Muscle of arm (tissue), 12 donors: Measurements from ENCODE around the gene NFIC. TPM values are rescaled to one million over a fixed set of nuclear protein-coding genes. Genes with fewer than 3 reads are reported as not detected.
"Not testable (repeated sequence)": the region's sequence is repeated elsewhere in the genome, so short reads cannot be mapped to it uniquely, and the experiment has no call there.

ENCODE experiments used
- DNase-seq: peaks from one replicate; pipeline ENCODE4 v3.0.0-alpha.2; 2013
- polyA plus RNA-seq, 12 donors: library from polyadenylated mRNA; unstranded; fragments of 120-200 nt; gene quantifications; one replicate each; pipeline ENCODE4 v1.2.1, GENCODE V29; 2013; ENCODE audit not compliant: insufficient read length in 12 of 12

NFIC gene
- polyA plus RNA-seq, 12 donors, result 30.9 to 375 (median 38.9) TPM

DNA sequence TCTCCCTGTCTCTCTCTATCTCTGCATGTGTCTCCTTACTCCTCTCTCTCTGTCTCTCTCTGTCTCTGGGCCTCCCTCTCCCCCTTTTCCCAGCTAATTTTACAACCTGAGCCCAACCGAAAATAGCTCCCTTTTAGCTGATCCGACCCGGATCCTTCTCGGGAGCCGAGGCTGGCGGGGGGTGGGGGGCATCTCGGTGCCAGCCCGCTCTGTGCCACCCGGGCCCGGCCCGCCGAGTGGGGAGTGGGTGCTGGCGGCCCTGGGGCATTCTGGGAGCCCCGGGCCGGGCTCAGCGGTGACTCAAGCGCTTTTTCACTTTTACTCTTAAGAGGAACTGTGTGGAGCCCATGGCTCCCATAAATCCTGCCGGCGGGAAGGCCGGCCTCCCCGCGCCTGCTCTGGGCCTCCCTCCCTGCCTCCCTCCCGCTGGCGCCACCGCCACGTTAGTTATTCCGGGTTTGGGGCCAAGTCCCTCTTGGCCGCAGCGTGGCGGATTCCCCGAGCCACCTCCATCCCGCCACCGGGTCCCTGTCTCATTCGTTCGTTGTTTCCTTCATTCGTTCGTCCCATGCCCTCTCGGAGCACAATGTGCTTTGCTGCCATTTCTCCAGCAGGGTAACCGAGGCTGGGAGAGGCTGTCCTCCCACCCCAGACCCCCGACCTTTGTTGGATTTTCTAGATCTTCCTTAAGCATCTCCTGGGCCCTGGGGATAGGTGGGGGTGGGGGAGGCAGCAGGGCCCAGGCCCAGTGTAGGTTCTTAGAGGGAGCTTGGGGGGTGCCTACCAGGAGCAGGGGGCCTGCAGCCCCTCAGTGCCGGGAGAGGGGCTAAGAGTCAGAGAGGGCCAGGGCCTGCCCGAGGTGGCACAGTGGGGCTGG is 3.2 kb downstream of the NFIC start:
- no peak for DNase-seq

GRCh38 chr19:3370214-3370720 is 3.9 kb downstream of the NFIC start:
- no peak for DNase-seq

DNA sequence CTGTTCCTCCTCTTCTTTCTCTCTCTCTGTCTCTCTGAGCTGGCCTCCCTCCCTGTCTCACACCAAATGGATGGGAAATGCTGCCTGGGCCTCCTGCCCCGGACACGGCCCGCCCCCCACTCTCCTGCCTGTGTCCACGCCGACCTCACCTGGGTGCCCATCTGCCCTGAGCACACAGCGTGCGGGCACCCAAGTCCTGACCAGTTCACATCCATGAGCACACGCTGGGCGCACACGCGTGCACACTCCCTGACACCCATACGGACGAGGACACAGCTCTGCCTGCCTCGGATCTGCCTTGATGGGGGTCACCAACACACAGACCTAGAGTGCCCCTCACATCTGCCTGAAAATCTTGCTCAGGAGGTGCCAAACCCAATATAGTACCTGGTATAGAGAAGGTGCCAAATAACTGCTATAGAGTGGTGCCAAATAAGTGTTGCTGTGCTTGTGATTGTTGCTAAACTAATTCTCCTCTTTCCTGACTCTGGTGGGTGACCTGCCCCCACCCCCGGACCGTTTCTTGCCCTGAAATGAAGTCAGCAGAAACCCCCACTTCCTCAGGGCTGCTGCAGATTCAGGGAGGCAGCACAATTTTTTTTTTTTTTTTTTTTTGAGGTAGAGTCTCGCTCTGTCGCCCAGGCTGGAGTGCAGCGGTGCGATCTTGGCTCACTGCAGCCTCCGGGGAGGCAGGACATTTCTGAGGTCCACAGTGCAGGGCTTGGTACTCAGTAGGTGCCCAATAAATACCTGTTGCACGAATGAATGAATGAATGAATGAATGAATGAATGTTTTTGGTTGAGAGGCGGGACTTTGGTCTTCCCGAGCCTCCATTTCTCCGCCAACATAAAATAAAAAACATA is 4.6 kb downstream of the NFIC start:
- DNase-seq, result no peak

DNA sequence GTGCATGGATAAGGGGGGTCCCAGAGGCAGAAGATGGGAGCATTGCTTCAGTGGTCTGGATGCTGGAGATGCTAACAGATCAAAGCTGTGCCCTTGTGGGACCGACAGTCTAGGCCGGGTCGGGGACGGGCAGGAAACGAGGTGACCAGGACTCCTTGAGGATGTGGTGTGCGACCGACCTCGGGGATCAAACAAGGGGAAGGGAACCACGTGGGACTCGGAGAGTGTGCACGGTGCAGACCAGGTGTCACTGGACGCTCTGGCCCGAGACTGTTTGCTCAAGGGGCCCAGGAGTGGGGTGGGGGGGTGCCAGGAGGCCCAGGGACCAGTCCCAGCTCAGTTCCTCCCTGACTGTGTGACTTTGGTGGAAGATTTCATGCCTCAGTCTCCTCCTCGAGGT is 6.0 kb downstream of the NFIC start:
- no peak for DNase-seq

DNA sequence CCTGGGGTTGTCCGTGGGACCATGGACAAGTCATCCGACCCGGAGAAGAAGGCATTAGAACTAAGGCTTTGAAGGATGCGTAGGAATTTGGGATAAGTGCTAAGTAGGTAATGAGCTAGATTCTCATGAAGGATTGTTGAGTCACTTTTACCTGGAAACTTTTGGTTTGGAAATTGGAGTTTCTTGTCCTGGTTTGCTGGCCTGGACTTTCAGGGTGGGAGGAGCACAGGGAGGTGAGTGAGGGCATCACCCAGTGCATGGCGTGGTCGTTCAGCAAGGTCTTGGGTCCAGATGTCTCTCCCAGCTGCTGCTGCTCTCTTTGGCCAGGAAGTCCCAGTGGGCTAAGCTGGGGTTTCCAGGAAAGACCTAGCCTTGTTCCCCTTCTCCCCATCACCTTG is 7.6 kb downstream of the NFIC start:
- no peak for DNase-seq

DNA sequence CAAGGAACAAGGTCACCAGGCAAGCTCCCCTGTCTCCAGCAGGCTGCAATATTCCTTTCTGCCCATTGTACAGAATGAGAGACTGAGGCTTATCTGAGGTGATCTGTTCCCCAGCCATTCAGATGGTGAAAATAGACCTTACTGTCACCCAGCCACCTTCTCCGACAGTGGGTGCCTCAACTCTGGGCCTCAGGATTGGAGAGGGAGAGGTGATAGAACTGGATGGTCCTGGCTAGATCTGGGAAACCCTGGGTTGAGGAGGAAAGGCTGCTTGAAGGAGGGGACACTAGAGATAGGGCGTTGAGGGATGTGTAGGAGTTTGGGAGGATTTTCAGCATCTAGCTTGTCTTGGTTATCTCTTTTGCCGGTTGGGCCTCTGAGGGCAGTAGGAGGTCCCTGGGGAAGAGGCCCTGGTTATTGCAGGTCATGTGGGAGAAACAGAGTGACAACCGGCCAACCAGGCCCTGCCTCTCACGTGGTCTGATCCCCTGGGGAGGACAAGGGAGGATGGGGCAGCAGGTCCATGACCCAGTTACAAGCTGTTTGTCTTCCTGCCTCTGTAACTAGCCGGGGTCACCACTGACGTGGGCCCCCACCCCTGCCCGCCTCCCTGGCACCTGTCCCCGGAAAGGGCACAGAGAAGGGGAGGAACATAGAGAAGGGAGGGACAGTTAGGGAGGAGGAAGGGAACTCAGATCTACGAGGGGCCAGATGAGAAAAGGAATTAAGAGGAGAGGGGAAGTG is 8.2 kb downstream of the NFIC start:
- no peak for DNase-seq

DNA sequence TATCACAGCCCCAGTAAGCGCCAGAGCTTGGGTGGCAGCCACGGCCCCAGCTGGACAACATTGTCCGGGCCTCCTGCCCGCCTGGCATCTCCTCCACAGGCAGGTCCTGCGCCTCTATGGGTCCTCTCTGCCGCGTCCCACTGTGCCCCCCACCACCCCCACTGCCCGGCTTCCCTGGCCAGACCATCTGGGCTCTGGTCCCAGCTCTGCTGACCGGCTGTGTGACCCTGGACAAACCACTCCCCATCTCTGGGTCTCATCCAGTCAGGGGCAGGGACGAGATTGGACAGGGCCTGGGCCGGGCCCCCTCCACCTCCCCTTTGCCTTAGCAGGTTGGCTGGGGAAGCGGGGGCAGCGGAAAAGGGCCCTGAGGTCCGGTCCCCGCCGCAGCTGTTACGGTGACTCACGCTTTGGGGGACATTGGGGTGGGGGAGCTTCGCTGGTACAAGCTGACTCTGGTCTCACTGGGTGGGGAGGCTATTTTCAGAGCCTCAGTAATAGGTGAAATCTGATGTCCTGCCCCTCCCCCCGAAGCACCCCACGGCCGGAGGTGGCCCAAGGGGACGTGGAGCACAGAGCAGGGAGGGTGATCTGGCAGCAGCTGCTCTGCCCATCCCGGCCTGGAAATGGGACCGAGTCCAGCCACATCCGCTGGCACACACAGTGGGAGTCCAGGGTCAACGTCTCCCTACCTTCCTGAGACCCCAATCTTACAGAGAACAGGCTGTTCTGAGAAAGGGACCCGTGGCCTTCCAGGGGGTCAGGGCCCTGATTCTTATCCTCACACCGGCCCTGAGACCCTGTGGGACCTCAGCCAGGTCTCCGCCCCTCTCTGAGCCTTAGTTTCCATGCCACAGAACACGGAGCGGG is 9.1 kb downstream of the NFIC start:
- DNase-seq, result peak; percentile 65

DNA sequence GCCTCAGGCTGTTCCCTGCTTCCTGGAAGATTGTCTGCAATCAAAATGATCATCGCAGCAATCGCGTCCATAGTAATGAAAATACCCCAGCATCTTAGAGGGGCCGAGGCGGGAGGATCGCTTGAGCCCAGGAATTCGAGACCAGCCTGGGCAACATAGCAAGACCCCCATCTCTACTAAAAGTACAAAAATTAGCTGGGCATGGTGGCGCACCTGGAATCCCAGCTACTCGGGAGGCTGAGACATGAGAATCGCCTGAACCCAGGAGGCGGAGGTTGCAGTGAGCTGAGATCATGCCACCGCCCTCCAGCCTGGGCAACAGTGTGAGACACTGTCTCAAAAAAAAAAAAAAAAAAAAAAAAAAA is 9.7 kb downstream of the NFIC start:
- DNase-seq, result not testable (repeated sequence)

DNA sequence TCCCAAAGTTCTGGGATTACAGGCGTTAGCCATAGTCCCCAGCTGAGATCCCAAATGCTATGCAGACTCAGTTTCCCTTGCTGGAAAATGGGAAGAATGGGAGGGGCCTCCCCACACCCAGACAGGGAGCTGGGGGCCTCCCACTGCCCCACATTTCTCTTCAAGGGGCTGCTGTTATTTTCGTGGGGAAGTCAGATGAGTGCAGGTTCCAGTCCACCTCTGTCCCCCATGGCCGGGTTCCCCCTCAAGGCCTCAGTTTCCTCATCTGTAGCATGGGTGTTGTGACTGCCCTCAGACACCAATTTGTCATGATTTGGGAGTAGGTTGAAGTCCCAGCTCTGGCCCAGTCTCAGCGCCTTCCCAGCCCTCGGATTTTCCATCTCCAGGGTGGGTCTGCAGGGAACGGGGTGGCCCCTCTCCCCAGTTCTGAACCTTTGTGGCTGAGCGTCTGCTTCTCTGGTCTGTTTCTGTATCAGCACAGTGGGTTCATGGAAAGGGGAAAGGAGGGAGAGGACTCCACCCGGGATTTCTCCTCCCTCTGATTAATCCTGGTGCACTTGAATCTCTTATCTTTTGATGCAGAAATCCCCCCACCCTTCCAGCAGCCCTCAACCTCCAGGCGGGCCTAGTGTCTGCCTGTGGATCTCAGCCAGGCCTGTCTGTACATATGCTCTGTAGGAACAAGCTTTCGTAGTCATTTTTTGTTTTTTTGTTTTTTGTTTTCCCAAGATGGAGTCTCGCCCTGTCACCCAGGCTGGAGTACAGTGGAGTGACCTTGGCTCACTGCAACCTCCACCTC is 12.2 kb downstream of the NFIC start:
- DNase-seq, result no peak

GRCh38 chr19:3380829-3381228 is 14.4 kb downstream of the NFIC start:
- DNase-seq, result no peak

DNA sequence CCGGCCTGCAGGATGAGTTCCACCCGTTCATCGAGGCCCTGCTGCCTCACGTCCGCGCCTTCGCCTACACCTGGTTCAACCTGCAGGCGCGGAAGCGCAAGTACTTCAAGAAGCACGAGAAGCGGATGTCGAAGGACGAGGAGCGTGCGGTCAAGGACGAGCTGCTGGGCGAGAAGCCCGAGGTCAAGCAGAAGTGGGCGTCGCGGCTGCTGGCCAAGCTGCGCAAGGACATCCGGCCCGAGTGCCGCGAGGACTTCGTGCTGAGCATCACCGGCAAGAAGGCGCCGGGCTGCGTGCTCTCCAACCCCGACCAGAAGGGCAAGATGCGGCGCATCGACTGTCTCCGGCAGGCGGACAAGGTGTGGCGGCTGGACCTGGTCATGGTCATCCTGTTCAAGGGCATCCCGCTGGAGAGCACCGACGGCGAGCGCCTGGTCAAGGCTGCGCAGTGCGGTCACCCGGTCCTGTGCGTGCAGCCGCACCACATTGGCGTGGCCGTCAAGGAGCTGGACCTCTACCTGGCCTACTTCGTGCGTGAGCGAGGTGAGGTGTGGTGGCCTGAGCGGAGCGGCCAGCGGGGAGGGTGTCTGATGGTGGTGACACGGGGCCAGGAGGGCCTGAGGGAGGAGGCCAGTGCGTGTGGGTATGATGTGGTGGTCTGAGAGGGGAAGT is 15.5 kb downstream of the NFIC start:
- no peak for DNase-seq

GRCh38 chr19:3382460-3383100 is 16.2 kb downstream of the NFIC start:
- DNase-seq, result no peak

GRCh38 chr19:3383121-3383722 is 16.8 kb downstream of the NFIC start:
- no peak for DNase-seq

GRCh38 chr19:3386447-3387234 is 20.3 kb downstream of the NFIC start:
- no peak for DNase-seq

DNA sequence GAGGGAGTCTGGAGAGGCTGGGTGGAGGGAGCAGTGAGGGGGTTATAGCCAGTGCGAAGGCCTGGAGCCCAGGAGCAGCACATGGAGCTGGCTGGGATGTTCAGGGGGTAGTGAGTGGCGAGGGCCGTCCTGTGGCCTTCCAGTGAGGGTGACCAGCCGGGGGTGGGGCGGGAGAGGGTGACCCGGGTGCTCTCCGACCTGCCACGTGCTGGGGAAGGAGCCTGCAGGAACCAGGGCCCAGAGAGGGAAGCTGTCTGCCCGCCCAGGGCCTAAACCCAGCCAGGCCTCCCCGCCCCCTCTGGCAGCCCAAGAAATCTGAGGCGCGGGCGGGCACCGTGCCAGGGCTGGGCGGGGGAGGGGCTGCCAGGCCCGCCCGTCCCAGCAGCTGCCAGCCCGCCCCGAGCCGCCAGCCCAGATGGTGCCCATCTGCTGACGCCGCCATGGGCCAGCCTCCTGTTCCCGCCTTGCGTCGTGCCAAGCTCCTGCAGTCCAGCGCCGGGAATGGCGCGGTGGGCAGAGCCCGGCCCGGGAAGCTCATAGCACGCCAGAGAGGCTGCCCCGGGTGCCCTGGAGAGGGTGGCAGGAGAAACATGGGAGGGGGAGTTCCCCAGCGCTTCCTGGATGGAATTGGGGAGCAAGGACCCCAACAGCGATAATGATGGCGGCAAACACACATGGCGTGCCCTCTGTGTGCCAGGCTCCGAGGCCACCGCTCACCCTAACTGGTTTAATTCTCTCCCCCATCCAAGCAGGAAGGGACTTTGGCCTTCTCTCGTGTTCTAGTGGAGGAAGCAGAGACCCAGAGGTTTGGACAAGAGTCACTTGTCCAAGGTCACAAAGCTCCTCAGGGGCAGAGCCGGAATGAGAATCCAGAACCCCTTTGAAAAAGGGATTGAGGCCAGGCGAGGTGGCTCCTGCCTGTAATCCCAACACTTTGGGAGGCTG is 21.5 kb downstream of the NFIC start:
- no peak for DNase-seq

- DNase-seq, result no peak
These were observed 23.0 kb downstream of the NFIC start for GRCh38 chr19:3389446-3389778.

GRCh38 chr19:3389876-3390371 is 23.5 kb downstream of the NFIC start:
- DNase-seq, result no peak
